ENCODE data around the gene PLEKHG3. TPM values are rescaled to one million over a fixed set of nuclear protein-coding genes. Genes with fewer than 3 reads are reported as not detected.

Gene PLEKHG3
- total RNA-seq, 1 experiment from 2014 or later, result 1.9 TPM

DNA sequence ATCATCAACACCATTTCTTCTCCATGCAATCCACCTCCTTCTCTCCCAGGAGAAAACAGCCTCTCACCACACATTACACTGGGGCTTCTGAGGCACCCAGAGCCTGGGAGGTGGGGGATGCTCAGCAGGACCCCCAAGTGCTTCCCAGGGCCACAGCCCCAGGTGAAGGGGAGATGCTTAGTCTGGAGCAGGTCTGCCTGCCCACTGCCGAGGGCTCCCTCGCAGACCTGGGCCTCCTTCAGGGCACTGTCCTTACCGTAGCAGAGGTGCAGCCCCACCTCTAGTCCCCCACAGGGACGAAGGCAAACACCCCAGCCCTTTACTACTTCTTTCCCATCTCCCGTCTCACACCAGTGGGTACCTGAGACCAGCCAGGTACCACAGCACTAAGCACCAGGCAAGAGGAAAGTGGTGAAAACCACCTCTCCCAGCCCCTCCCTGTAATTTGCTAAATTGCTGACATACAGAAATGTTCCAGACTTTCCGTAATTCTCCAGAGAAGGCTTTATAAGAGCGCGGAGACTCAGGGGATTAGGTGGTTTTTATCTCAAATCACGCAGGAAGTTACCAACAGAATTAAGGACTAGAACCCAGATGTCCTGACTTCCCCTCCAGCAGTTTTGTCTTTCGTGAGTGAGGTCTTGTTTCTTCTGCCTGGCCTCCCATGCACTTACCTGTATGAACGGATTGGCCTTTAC, 59.0 kb downstream of the PLEKHG3 start:
- no peak for DNase-seq (ENCODE audit: low read depth)

GRCh38 chr14:64763801-64764621, 59.8 kb downstream of the PLEKHG3 start:
- peak; percentile 53 for DNase-seq (ENCODE audit: low read depth)

DNA sequence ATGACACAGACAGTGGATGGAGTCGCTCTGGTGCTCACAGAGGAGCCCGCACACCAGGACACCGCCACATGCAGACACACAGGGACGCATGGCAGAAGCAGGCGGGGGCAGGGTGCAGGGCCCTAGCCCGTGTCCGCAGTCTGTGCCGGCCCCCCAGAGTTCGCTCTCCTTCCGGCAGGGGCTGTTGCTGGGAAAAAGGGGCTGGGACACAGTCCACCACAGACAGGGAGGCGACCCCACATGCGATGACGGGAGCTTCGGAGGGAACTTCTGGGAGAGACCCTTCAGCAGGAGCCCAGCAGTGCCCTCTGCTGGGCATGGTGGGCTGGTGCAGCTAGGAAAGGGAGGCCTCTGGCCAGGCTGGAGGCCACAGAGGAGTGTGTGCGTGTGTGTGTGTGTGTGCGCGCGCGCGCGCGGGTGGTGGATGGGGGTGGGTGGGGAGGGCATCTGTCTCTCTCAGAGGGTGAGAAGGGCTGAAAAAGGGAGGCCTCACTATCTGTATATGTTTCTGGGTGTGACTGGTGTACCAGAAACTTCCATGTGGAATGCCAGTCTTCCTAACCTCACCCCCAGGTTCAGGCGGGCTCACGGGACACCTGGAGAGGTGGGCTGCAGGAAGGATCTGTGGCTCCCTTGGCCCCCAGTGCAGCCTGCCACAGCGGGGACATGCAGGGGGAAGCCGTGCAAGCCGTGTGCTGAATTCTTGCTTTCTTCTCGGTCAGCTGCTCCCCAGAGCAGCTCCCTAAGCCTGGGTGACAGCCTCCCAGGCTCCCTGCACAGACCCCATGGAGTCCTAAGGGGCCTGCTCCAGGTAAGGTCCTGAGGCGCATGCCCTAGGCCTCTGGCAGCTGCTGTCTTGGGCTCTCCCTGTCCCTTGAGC, 60.7 kb downstream of the PLEKHG3 start:
- peak; percentile 54 for DNase-seq (ENCODE audit: low read depth)

GRCh38 chr14:64765740-64766302, 61.6 kb downstream of the PLEKHG3 start:
- no peak for DNase-seq (ENCODE audit: low read depth)

DNA sequence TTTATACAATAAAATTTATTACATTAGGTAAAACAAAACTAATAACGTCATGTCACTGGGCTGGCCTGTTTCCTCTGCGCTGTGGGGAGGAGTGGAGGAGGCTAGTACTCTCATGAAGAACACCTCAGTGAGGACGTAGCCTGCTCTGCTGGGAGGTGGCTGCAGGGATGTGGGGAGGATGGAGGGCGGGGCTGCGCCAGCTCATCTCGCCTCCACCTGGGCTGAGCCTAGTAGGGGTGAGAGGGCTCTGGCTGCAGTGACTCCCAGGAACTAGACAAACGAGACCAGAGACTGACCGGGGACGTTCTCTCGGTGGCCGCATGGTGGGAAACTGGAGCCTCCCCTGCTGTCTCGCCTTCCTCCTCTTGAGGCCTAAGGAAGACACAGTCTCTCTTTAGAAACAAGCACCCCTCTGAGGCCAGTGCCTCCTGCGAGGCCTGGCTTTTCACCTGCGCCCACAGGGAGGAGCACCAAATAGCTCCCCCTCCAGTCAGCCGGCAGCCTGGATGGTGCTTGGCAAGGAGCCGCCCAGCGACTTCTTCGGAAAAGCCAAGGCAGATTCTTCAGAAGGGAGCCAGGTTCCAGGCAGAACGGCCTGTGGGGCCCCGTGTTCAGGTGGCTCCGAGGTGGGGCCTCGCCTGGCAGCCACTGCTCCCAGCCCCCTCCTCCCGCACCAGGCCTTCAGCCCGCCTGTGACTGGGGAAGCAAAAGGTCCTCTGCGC, 62.4 kb downstream of the PLEKHG3 start:
- no peak for DNase-seq (ENCODE audit: low read depth)

GRCh38 chr14:64767215-64767964, 63.2 kb downstream of the PLEKHG3 start:
- no peak for DNase-seq (ENCODE audit: low read depth)

DNA sequence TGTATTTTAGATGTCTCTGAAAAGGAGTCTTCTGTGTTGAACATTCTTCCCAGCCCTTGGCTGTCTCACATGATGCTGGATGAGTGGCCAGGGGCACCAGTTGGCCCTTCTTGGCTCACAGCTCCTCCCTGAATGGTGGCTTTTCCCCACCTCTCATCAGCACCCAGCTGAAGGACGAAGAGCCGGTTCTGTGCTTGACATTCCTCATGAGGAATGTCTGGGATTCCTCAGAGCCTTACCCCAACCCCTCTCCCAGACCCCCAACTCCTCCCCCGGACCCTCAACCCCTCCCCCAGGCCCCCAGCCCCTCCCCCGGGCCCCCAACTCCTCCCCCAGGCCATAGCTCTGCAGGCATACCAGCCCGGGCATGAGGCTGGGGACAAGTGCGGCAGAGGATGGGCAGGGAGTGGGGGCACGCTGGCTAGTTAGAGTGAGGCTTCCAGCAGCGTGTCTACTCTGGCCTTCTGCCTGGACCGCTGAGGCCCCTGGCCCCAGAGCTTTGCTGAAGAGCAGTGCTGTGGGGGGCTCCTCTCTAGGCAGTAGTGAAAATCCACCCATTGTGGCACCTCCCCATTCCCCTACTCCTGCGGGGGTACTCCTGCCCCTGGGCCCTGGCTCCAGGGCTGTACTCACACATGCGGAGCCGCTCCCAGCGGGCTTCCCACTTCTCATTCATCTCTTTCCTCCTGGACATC, 64.3 kb downstream of the PLEKHG3 start:
- DNase-seq (ENCODE audit: low read depth), result no peak

- DNase-seq (ENCODE audit: low read depth), result no peak
Measured at GRCh38 chr14:64769096-64770020, 65.1 kb downstream of the PLEKHG3 start.

DNA sequence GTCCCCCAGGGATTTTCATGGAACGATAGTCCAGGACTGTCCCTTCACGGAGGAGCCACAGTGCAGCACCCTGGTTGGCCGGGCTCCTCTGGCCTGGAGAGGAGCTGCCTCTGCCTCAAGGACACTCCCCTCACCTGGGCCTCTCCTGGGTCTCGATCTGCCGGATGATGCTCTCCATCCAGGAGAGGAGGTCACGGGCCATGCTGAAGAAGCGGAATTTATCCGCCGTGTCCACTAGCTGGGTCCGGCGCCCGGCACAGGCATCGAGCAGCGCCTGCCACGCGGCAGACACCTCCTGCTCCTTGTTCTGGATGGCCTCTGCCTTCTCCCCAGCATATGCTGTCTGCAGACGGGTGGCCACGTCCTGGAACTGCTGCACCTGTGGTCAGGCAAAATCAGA, 66.5 kb downstream of the PLEKHG3 start:
- DNase-seq (ENCODE audit: low read depth), result no peak

GRCh38 chr14:64771161-64771560, 66.9 kb downstream of the PLEKHG3 start:
- DNase-seq (ENCODE audit: low read depth), result no peak

DNA sequence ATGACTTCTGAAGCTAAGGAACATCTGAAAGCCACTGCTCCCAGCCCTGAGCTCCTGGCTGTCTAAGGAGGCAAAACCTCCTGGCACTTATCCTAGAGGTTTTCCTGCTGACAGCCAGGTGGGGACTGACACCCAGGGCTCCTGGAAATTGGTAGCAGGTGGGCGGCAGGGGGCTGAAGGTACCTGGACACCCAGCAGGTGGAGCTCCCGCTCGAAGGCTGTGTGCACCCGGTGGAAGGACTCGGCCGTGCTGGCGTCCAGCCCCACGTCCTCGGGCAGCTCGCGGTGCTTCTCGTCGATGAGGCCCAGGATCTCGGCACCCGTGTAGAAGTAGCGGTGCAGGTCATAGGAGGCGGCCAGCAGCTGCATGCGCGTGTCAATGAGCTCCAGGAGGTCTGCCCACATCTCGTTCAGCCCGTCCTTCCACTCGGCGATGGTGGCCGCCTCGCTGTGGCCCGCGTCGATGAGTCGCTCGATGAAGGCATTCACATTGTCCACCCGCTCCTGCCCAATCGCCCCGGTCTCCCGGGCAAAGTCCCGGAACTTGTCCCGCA, 68.2 kb downstream of the PLEKHG3 start:
- DNase-seq (ENCODE audit: low read depth), result no peak

DNA sequence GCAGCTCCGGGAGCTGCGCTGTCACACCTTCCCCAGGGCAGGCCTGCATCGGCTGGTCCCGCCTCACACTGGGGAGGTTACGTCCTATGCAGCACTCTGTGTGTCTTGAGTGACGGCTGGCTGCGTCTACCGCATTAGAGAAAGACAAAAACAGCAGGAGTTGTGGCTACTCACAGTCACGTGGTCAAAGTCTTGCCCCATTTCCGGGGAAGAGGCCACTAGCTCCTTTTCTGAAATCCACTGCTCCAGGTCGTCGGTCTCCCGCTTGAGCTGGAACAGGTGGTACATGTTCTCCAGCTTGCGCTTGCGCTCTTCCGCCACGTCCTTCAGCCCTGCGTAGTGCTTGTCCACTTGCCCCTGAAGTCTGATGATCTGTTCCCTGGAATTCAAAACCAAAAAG, 68.8 kb downstream of the PLEKHG3 start:
- no peak for DNase-seq (ENCODE audit: low read depth)

DNA sequence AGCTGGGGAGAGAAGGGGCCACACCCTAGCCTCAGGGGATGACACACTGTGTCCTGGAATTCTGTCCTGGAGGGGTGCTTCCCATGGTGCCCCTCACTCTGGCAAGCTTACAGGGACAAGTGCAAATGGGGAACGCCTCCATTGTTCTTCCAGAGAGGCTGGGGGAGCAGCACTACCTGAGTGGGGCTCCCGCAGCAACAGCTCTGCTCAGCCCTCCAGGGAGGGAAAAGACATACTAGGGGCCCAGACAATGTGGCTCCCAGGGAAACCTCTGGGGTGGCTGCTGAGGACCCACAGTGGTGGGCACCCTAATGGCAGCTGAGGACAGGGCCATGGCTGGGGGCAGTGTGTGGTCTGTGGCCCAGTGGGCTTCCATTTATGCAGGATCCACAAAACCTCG, 69.4 kb downstream of the PLEKHG3 start:
- DNase-seq (ENCODE audit: low read depth), result no peak

- no peak for DNase-seq (ENCODE audit: low read depth)
Measured at GRCh38 chr14:64774272-64774671, 70.0 kb downstream of the PLEKHG3 start.

DNA sequence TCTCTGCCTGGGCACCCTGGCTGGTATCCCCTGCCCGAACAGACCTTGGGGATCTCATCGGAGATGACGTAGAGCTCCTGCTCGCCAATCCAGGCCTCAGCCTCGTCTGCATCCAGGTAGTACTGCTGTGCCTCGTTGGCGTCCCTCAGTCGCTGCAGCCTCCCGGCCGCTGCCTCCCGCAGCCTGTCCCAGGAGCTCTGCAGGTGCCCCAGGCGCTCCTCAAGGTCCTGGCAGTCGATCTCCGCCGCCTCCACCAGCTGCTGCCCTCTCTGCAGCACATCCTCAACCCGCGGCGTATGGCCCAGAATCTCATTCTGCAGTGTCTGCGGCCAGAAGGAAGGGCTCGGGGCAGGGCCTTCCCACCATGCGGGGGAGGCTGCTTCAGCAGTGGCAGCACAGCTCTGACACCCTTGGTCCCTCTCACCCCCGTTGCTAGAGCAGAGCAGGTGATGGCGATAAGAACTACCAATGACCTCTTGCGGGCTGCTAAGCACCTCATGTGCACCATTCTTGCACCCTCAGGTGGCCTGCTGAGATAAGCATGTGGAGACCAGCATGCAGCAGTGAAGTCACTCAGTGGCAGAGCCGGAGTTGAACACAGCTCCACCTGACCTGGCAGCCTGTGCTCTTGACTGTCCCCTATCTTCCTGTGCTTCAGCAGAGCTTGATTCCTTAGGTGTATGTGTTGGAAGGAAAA, 71.0 kb downstream of the PLEKHG3 start:
- no peak for DNase-seq (ENCODE audit: low read depth)

DNA sequence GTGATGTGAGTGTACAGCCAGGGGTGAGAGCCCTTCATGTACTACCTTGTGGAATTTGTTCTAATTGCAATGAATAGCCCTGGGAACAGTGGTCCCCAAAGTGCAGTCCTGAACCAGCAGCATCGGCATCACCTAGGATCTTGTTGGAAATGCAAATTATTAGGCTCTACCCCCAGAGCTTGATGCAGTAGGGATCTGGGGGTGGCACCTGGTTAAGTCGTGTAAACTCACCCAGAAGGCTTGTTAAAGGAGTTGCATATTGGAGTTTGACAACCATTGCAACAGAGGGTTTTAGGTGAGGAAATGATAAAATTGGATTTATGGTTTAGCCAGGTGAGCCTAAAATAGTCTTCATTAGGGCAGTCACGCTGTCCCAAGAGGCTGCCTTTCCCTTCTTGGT, 73.2 kb downstream of the PLEKHG3 start:
- no peak for DNase-seq (ENCODE audit: low read depth)

DNA sequence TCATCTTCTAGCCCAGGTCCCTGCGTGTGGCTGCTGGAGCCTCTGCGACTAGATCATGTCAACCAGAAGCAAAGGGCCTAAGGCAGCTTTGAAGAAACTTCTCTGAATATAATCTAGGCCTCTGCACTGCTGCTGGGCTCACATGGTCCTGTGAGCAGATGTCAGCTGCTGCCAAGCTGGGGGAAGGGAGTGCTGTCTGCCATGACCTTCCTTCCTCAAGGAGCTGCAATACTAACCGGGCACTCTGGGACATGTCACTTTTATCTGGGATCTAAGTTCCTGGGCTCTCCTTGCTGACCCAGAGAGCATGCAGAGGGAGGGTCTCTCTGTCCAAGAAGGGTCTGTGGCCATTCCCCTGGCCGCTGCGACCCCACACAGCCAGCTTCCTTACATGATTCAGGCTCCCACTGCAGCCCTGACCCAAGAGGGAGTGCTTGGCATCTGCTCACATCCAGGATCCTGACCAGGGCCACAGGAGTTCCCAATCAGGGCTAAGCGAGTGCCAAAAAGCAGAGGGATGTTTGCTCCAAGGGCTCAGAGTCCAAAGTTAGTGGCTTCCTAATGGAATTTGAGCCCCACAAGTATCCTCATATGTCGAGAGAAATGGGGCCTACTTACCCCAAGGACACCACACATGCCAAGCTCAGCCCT, 74.0 kb downstream of the PLEKHG3 start:
- DNase-seq (ENCODE audit: low read depth), result no peak

Data from RPMI7951 (cell line).